PC-9 (cell line): ENCODE measurements around the gene STH. TPM values are rescaled to one million over a fixed set of nuclear protein-coding genes. Genes with fewer than 3 reads are reported as not detected.
"Not testable (repeated sequence)": the region's sequence is repeated elsewhere in the genome, so short reads cannot be mapped to it uniquely, and the experiment has no call there.

Experiments
- BruUV-seq: library from RNA; stranded (reverse); fragments of 400-500 nt; replicated peaks from 2 replicates; lab custom pipeline; 2021; lab: Mats Ljungman, UMichigan
- CTCF ChIA-PET: fragments of 300-600 bp; sonication (Branson Sonifier 250); formaldehyde crosslinking; loops from one replicate; lab custom pipeline; 2022; ENCODE audit warnings: antibody characterized with exemption; lab: Charles Lee
- POLR2A ChIA-PET: fragments of 300-600 bp; sonication (Branson Sonifier 250); formaldehyde crosslinking; loops from one replicate; lab custom pipeline; 2022; ENCODE audit warnings: antibody characterized with exemption; ENCODE audit not compliant: unreplicated experiment; lab: Charles Lee
- DNase-seq, 2 experiments: peaks; one replicate each; pipeline versions ENCODE4 v3.0.0 to v3.0.0-alpha.2; 2015 to 2022; ENCODE audit warnings: mixed read lengths in 1 of 2
- H2AFZ ChIP-seq: fragments of 200-600 bp; sonication (generic); 2 replicates; pipeline ENCODE4 v1.8.1; 2017; ENCODE audit warnings: antibody characterized with exemption
- H3F3A ChIP-seq: fragments of 200-600 bp; sonication (generic); 2 replicates; pipeline ENCODE4 v1.8.1; 2017; ENCODE audit warnings: antibody characterized with exemption, mild to moderate bottlenecking, low read depth; ENCODE audit not compliant: insufficient read depth
- H3K27ac ChIP-seq: fragments of 200-600 bp; sonication (generic); 2 replicates; pipeline ENCODE4 v1.6.1; 2016; ENCODE audit warnings: mixed run types
- H3K27me3 ChIP-seq: fragments of 200-600 bp; sonication (generic); 2 replicates; pipeline ENCODE4 v1.6.1; 2016; ENCODE audit warnings: low read depth, mixed run types; ENCODE audit not compliant: insufficient read depth
- H3K36me3 ChIP-seq: fragments of 200-600 bp; sonication (generic); 2 replicates; pipeline ENCODE4 v1.6.1; 2016; ENCODE audit warnings: low read depth, mixed run types
- H3K4me1 ChIP-seq: fragments of 200-600 bp; sonication (generic); replicated peaks from 2 replicates; pipeline ENCODE4 v1.6.1; 2016; ENCODE audit warnings: mixed run types; ENCODE audit not compliant: insufficient read depth
- H3K4me2 ChIP-seq: fragments of 200-600 bp; sonication (generic); 2 replicates; pipeline ENCODE4 v1.6.1; 2017; ENCODE audit warnings: mixed run types
- H3K4me3 ChIP-seq: fragments of 200-600 bp; sonication (generic); 2 replicates; pipeline ENCODE4 v1.6.1; 2016; ENCODE audit warnings: mixed run types
- H3K79me2 ChIP-seq: fragments of 200-600 bp; sonication (generic); 2 replicates; pipeline ENCODE4 v1.6.1; 2017; ENCODE audit warnings: low read depth, mixed run types
- H3K9me2 ChIP-seq: fragments of 200-600 bp; sonication (generic); 2 replicates; pipeline ENCODE4 v1.8.1; 2017; ENCODE audit warnings: mild to moderate bottlenecking; ENCODE audit not compliant: insufficient read depth
- H3K9me3 ChIP-seq: fragments of 200-600 bp; sonication (generic); 2 replicates; pipeline ENCODE4 v1.8.1; 2016; ENCODE audit warnings: low read depth; ENCODE audit not compliant: insufficient read depth
- H4K20me1 ChIP-seq: fragments of 200-600 bp; sonication (generic); 2 replicates; pipeline ENCODE4 v1.8.1; 2017; ENCODE audit not compliant: insufficient read depth
- CTCF ChIP-seq: fragments of 200-600 bp; sonication (generic); conservative IDR thresholded peaks from 2 replicates; pipeline ENCODE4 v1.6.1; 2017; ENCODE audit warnings: mixed run types, antibody characterized with exemption, mild to moderate bottlenecking, moderate library complexity
- EZH2 ChIP-seq: fragments of 200-600 bp; sonication (generic); IDR thresholded peaks from 2 replicates; pipeline ENCODE4 v1.8.0; 2017; ENCODE audit warnings: antibody characterized with exemption, low read depth
- intact Hi-C: fragments of 100-400 bp; cut with micrococcal nuclease; formaldehyde crosslinking; loops from one replicate; pipeline ENCODE4 v1.10.0; 2022; ENCODE audit not compliant: unreplicated experiment
- total RNA-seq: library from RNA; stranded (reverse); gene quantifications from 2 replicates; pipeline ENCODE4 v1.2.3, GENCODE V29; 2021

STH gene
- total RNA-seq, 1 experiment from 2014 or later, result not detected

- no peak overlapping the region for H2AFZ ChIP-seq
- H3K4me1 ChIP-seq, result no peaks in the 10 kb centered on the region
- no peak overlapping the region for H3K4me3 ChIP-seq
- H4K20me1 ChIP-seq, result no peaks in the 10 kb centered on the region
- no peaks in the 10 kb centered on the region for H3F3A ChIP-seq
- H3K27ac ChIP-seq, result no peak overlapping the region
- H3K27me3 ChIP-seq, result no peaks in the 10 kb centered on the region
- H3K9me3 ChIP-seq, result no peaks in the 10 kb centered on the region
- no peak for DNase-seq
- BruUV-seq, result no TSS peak
- ChIA-PET CTCF (no interaction called here), POLR2A (no interaction called here)
- no peaks in the 10 kb centered on the region for H3K36me3 ChIP-seq
- no peak overlapping the region for H3K4me2 ChIP-seq
- TF ChIP-seq CTCF, result no peak
- no peak for TF ChIP-seq EZH2
- H3K79me2 ChIP-seq, result no peaks in the 10 kb centered on the region
- intact Hi-C loops, result no loop called here
- no peaks in the 10 kb centered on the region for H3K9me2 ChIP-seq
Measured at GRCh38 chr17:46013127-46013501, 14.1 kb downstream of the STH start.

- POLR2A ChIA-PET, result no interaction called here
- no peaks in the 10 kb centered on the region for H3K36me3 ChIP-seq
- H3K4me2 ChIP-seq, result no peak overlapping the region
- no peak overlapping the region for H2AFZ ChIP-seq
- no peaks in the 10 kb centered on the region for H3K9me2 ChIP-seq
- no peaks in the 10 kb centered on the region for H3K9me3 ChIP-seq
- H3K4me3 ChIP-seq, result no peak overlapping the region
- DNase-seq, result no peak
- no peak overlapping the region for H3K27ac ChIP-seq
- intact Hi-C loops, result no loop called here
- BruUV-seq, result no TSS peak
- H3K79me2 ChIP-seq, result no peaks in the 10 kb centered on the region
- H3K4me1 ChIP-seq, result no peaks in the 10 kb centered on the region
- no peaks in the 10 kb centered on the region for H3K27me3 ChIP-seq
- no peaks in the 10 kb centered on the region for H3F3A ChIP-seq
- CTCF ChIA-PET, result no interaction called here
- no peaks in the 10 kb centered on the region for H4K20me1 ChIP-seq
- TF ChIP-seq CTCF (no peak), EZH2 (no peak)
Measured at GRCh38 chr17:46013502-46014165, 14.6 kb downstream of the STH start.

GRCh38 chr17:46019408-46019925 is 20.4 kb downstream of the STH start:
- H3K9me3 ChIP-seq, H3K4me3 ChIP-seq, H3K9me2 ChIP-seq, H3K4me1 ChIP-seq, H3K79me2 ChIP-seq, H4K20me1 ChIP-seq, BruUV-seq, CTCF ChIA-PET, H3K4me2 ChIP-seq, H3K27me3 ChIP-seq, H2AFZ ChIP-seq, intact Hi-C loops, H3F3A ChIP-seq, DNase-seq, H3K27ac ChIP-seq, H3K36me3 ChIP-seq, POLR2A ChIA-PET: not testable (repeated sequence)
